ENCODE measurements around the gene SACM1L. TPM values are rescaled to one million over a fixed set of nuclear protein-coding genes. Genes with fewer than 3 reads are reported as not detected.

Gene SACM1L
- total RNA-seq, 6 experiments from 2014 or later = 43.9 to 51.3 (median 47.8) TPM

DNA sequence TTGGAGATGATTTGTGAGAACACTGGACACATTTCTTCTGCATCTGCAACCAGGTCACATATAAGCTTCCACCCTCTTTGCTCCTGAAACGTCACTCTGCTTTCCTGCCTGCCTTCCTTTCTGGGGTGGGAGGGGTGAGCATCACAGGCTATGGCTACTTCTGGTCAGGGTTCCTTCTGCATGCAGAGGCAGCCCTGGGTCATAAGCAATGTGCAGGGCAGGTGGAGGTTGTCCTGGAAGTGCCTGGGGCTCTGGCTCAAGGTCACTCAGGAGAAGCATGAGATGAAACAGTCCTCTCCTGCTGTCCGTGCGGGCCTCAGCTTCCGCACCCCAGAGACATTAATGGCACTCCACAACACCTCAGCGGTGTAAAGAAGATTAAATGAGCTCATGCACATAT is 92.1 kb downstream of the SACM1L start:
- Mint-ChIP-seq H3K27me3 (ENCODE audit: insufficient read depth) (peaks cover 49% of the 10 kb centered on the region), H3K4me1 (ENCODE audit: low read depth) (no peaks in the 10 kb centered on the region), H3K36me3 (ENCODE audit: low read depth) (no peaks in the 10 kb centered on the region)

DNA sequence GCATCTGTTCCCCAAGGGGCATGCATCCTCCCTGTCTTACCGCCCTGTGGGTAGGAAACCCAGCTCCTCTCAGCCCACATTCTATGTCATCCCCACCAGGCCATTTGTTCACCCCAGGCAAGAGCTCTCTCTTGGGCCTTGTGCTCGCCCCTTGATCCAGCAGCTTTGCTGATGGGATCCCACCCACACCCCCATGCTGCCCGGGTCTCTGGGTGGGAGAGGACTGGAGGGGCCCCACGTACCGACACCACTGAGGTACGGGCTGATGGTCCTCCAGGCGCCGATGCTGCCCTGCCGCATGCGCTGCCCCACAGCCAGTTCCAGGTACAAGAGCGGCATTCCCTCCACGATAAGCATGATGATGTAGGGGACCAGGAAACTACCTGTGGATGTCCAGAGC is 92.6 kb downstream of the SACM1L start:
- H3K27me3 Mint-ChIP-seq (ENCODE audit: insufficient read depth) = peaks cover 49% of the 10 kb centered on the region
- no peaks in the 10 kb centered on the region for H3K4me1 Mint-ChIP-seq (ENCODE audit: low read depth)

More for the DNA sequence above, 92.1 kb downstream of the SACM1L start:
- no peak overlapping the region for H3K4me3 Mint-ChIP-seq
- TF ChIP-seq, protein P1, sequence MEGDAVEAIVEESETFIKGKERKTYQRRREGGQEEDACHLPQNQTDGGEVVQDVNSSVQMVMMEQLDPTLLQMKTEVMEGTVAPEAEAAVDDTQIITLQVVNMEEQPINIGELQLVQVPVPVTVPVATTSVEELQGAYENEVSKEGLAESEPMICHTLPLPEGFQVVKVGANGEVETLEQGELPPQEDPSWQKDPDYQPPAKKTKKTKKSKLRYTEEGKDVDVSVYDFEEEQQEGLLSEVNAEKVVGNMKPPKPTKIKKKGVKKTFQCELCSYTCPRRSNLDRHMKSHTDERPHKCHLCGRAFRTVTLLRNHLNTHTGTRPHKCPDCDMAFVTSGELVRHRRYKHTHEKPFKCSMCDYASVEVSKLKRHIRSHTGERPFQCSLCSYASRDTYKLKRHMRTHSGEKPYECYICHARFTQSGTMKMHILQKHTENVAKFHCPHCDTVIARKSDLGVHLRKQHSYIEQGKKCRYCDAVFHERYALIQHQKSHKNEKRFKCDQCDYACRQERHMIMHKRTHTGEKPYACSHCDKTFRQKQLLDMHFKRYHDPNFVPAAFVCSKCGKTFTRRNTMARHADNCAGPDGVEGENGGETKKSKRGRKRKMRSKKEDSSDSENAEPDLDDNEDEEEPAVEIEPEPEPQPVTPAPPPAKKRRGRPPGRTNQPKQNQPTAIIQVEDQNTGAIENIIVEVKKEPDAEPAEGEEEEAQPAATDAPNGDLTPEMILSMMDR (IDR thresholded peaks at IDR 0.05) = no peak
- H3K9me3 Mint-ChIP-seq = no peaks in the 10 kb centered on the region
- DNase-seq = no peak
- H3K27ac Mint-ChIP-seq = no peak overlapping the region

DNA sequence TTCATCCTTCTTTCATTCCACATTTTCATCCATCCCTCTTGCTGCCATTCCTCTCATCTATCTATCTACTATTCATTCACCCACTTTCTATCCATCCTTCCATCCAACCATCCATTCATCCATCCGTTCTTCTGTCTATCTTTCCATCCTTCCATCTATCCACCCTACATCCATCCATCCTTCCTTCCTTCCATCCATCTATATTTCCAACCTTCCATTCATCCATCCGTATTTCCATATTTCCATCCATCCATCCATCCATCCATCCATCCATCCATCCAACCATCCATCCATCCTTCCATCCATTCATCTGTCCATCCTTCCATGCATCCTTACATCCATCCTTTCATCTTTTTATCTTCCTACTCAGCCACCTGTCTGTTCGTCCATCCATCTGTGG is 93.2 kb downstream of the SACM1L start:
- Mint-ChIP-seq H3K36me3 (ENCODE audit: low read depth) (no peaks in the 10 kb centered on the region), H3K27me3 (ENCODE audit: insufficient read depth) (peaks cover 50% of the 10 kb centered on the region), H3K27ac (no peak overlapping the region), H3K4me1 (ENCODE audit: low read depth) (no peaks in the 10 kb centered on the region), H3K9me3 (no peaks in the 10 kb centered on the region), H3K4me3 (no peak overlapping the region)
- no peak for DNase-seq
- TF ChIP-seq, protein P1 (IDR thresholded peaks at IDR 0.05) = no peak

More for the DNA sequence above, 92.6 kb downstream of the SACM1L start:
- no peaks in the 10 kb centered on the region for H3K36me3 Mint-ChIP-seq (ENCODE audit: low read depth)
- H3K27ac Mint-ChIP-seq = no peak overlapping the region
- no peaks in the 10 kb centered on the region for H3K9me3 Mint-ChIP-seq
- TF ChIP-seq, protein P1 (IDR thresholded peaks at IDR 0.05) = no peak
- H3K4me3 Mint-ChIP-seq = no peak overlapping the region
- DNase-seq = no peak

DNA sequence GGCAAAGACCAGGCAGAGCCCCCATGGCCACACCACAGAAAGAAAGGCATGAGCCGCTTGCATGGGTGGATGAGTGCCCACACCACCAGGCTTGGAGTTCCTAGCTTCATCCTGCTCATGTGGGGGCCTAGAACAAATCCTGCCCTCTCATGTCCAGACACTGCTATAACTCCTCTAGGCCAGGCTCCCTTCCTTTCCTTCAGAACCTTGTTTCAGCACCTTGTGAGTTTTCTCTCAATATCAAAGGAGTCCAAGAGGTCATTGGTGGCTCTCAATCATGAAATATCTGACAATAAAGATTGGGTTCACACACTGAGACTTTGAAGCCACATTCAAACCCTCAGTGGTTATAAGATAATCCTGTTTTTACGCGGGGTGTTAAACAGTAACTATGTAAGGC is 94.5 kb downstream of the SACM1L start:
- H3K4me1 Mint-ChIP-seq (ENCODE audit: low read depth) = no peaks in the 10 kb centered on the region
- TF ChIP-seq, protein P1 (IDR thresholded peaks at IDR 0.05) = no peak

DNA sequence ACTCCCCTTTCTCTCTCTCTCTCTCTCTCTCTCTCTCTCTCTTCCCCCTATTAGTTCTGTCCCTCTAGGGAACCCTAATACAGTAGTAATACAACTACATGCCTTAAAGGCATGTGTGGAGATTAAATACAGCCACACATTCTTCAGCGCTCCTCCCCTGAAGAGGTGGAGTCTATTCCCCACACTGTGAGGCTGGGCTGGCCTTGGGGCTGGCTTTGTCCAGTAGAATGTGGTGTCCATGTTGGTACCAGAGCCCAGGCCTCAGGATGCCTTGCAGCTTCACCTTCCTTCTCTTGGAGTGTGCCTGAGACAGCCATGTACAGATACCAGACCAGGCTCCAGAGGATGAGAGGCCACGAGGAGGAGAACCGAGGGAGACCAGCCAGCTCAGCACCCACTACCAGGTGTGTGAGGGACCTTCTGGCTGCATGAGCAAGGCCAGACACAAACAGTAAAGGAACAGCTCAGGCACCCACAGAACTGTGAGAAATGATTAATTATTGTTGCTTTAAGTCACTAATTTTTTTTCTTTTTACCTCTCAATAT is 96.5 kb downstream of the SACM1L start:
- Mint-ChIP-seq H3K36me3 (ENCODE audit: low read depth) (peaks cover 11% of the 10 kb centered on the region), H3K9me3 (peaks cover 18% of the 10 kb centered on the region), H3K27me3 (ENCODE audit: insufficient read depth) (peaks cover 54% of the 10 kb centered on the region), H3K27ac (no peak overlapping the region), H3K4me3 (no peak overlapping the region), H3K4me1 (ENCODE audit: low read depth) (no peaks in the 10 kb centered on the region)
- TF ChIP-seq, protein P1 (IDR thresholded peaks at IDR 0.05) = no peak
- DNase-seq = no peak

More for the DNA sequence above, 94.5 kb downstream of the SACM1L start:
- Mint-ChIP-seq H3K27me3 (ENCODE audit: insufficient read depth) (peaks cover 49% of the 10 kb centered on the region), H3K4me3 (no peak overlapping the region), H3K36me3 (ENCODE audit: low read depth) (no peaks in the 10 kb centered on the region), H3K9me3 (peaks cover under 1% of the 10 kb centered on the region), H3K27ac (no peak overlapping the region)
- DNase-seq = no peak

All from HFFc6 (cell line).